NCI-H748 treated with DMSO at 0.1 percent for 48 hours (cell line): Measurements from ENCODE around the gene BDH2.
A peak's percentile ranks its signal among the peaks of the same experiment; 100 is the strongest.

ENCODE experiments used
- DNase-seq: peaks from one replicate; lab custom pipeline; 2025; lab: John Stamatoyannopoulos, UW

BDH2 gene

DNA sequence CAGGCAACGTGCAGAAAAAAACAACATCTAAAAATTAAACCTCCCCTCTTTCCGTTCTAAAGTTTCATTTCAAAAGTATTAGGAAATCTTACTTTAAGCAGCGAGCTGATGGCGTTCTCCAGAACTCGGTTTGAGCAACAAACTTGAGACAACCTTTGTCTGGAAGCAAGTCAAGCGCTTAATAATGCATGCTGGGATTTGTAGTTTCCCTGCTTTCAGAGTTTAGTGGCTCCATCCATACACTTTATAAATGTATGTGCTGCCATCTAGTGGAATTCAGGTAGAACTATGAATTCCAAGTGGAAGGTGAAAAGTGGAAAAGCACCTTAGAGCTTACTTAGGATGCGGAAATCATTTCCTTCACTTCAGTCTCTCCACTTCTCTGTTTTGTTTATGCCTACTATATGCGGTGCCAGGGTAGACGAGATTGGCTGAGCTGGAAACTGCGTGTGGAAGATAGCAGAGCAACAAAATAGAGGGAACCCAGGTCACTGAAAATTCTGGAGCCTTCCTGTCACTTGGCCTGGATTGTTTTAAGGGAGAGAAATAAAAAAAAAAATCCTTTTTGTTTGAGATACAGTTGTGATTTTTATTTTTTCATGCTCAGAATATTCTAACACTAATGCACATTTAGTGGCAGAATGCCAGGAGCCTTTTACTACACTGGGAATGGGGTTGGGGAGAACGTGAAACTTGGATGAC, at the start of gene BDH2:
TSS of gene BDH2 (minus strand) at position 144 of the 702 bp plus-strand sequence. CDS start 3,580 bp downstream, outside the sequence.
- DNase-seq, result peak; percentile 84

DNA sequence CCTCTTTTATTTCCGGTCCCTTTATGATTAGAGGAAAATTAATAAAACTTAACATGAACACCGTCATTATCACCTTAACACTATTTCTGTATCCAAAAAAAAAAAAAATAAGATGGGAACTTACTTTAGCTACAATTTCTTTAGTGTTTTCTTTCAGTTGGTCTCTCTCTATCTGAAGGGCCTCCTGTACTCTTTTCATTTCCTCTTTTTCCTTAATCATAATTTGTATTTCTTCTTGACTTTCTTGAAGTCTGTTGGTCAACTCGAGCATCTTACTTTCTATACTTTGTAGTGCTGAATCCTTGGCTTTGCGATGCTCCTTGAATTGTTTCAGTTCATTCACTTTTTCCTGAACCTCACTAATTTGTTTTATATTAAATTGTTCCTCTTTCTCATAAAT, 45.3 kb upstream of the BDH2 start:
- DNase-seq, result no peak

GRCh38 chr4:103137446-103137827, 37.8 kb upstream of the BDH2 start:
- DNase-seq, result no peak

DNA sequence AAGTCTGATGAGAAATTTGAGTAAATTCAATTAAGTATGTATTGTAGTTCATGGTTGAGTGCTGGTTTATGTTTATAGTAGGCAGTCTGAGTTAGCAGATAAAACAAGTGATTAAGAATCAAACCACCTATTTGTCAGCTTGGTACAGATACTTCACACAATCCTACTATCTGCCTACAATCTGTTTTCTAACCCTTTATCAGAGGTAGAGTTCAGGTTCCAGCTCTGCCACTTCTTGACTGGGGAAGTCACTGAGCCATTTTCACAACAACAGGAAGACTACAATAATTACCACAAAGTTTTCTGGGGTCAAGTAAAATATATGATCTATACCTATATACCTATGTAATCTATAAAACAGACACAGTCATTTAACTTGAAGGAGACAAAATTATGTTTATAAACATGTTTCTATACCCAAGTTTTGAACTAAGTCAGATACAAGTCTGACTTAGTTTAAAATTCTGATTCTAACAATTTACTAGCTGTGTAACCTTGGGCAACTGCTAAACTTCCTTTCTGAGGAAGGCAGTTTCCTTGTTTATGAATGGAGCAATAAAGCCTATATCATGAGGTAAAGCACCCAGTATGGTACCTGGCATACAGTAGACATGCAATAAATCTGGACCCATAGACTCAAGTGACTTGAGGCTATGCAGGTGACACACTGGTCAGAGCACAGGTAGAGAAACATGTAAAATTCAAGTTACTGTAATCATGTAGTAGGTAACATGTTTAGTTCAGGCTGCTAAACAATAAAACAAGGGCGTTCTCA, 37.2 kb upstream of the BDH2 start:
- no peak for DNase-seq

DNA sequence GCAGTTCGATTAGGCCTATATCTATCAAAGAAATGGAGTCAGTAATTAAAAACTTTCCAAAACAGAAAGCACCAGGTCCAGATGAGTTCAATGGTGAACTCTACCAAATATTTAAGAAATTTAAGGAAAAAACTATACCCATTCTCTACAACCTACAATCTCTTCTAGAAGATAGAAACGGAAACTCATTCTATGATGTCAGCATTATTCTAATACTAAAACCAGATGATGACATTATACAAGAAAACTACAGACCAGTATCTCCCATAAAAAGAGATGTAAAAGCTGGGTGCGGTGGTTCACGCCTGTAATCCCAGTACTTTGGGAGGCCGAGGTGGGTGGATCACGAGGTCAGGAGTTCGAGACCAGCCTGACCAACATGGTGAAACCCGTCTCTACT, 29.5 kb upstream of the BDH2 start:
- no peak for DNase-seq

GRCh38 chr4:103126126-103126525, 26.5 kb upstream of the BDH2 start:
- DNase-seq, result no peak

GRCh38 chr4:103123114-103123513, 23.5 kb upstream of the BDH2 start:
- no peak for DNase-seq

DNA sequence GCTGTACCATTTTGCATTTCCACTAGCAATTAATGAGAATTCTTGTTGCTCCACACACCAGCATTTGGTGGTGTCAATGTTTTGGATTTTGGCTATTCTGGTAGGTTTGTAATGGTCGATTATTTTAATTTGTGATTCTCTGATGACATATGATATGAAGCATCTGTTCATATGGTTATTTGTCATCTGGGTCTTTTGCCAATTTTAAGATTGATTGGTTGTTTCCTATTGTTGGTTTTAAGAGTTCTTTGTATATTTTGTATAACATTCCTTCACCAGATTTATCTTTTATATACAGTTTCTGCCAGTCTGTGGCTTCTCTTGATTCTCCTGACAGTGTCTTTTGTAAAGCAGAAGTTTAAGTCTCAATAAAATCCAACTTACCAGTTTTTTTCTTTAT, 18.5 kb upstream of the BDH2 start:
- DNase-seq, result no peak

- no peak for DNase-seq
These were observed 12.0 kb upstream of the BDH2 start for GRCh38 chr4:103111598-103111997.

DNA sequence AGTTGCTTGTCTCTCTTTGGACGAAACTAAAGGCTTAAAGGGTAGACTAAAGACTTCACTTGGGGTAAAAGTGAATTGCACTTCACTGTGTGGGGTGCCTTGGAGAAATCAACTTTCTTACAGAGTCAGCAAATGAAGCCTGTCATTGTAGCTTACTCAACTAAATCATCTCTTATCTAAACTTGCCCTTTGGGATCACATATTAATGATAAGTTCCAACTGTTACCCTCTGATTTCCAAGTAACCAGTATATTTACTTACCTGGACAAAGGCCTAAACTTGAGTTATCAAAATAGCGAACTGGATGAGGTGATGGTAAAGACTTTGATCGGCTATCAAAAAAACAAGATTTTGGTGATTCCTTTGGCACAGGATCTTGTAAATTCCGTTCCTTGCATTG, 8.9 kb upstream of the BDH2 start:
- no peak for DNase-seq

DNA sequence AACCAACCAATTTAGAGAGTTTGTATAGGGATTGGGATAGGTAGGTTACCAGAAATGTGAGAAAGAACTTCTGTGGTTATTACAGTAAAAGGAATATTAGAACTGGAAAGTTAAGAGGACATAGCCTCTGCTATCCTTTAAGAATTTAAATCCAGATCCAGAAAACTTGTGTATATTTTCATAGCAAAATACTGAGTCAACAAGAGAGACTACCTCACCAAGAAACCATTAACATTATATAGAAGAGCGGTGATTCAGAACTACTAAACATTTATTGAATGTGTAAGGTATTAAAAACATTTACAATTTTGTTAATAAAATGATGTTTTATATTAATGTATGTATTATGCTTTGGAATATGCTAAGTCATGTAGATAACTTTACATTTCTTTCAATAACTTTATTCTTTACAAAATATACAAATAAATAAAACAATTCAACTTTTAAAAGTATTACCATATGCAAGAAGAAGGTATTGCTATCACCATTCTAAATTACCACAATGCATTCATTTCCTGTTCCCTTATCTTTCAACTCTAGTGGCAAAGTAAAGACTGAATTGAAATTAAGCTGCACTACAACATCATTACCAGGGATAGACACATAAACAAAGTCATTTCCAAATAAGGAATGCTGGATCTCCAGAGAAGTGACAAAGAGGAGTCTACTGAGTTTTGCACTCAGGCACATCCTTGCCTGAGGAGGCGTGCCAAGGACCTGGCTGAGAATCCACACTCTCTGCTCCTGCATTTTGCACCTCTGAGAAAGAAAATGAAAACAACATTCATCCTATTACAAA, 6.1 kb upstream of the BDH2 start:
- no peak for DNase-seq

GRCh38 chr4:103104886-103105285, 5.3 kb upstream of the BDH2 start:
- DNase-seq, result no peak

DNA sequence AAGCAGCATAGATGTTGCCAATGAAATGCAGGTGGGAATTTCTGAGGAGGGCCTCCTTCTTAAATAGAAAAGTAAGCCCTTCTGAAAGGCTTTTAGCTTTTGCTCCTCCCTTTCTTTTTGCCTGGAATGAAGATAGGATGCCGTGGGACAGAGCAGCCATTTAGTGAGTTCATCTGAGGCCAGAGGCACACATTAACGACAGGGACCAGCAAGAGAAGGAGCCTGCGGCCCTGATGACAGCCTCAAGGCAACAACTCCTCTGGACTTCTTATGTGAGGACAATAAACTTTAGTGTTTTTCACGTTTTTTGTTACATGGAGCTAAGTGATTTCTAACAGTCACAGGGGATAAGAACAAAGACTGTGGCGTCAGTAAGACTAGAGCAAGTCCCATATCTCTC, 1.1 kb upstream of the BDH2 start:
- DNase-seq, result no peak

GRCh38 chr4:103098756-103099440, 736 bp downstream of the BDH2 start:
- no peak for DNase-seq

DNA sequence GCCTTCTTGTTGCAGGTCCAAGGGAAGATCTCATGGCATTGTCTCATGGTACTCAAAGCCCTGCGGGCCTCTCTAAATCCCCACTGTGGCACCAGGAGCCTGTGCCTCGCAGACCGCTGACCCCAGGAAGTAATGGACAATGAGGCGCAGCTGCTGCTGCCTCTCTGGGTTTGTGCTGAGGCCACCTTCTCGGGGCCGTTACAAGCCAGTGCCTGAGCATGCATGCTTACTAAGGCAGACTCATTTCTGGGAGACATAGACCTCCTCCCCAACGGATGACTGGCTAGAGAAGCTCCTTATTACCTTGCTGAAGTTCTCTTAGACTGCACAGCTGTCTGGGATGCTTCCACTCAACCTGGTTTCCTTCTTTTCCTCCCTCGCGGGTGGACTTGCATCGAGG, 1.3 kb downstream of the BDH2 start:
- no peak for DNase-seq

DNA sequence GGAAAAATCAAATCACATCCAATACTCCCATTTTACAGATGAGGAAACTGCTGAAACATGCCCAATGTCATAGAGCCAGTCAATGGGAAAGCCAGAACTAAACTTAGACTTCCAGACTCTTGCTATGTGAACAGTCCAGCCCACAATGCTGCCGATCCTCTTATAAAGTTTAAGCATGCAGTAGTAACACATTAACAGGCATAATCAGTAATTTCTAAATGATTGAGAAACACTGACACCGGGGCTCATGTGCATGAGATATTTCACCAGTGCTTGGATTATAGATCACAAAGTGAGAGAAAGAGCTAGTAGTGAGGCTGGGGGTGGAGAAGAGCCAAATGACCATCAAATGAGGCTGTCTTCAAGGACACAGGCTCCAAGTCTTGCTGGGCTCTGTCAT, 2.5 kb downstream of the BDH2 start:
- no peak for DNase-seq

DNA sequence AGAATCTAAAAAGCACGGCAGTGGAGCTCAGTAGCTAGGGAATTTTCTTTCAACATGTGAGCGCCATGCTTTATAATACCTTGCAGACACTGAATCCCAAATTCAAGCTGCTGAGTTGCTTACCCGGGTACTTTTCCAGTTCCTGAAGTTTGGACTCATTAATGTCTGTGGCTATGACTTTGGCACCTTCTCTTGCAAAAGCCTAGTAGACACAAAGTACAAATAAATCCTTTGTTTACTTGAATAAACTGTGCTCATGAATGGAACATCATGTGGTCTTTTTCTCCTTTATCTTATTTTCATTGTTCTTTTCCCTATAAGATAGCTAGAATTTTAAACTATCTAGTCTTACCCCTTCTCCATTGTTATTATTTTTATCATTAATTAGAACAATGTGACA, 4.6 kb downstream of the BDH2 start:
- no peak for DNase-seq

- DNase-seq, result no peak
These were observed 7.4 kb downstream of the BDH2 start for GRCh38 chr4:103092245-103092644.

DNA sequence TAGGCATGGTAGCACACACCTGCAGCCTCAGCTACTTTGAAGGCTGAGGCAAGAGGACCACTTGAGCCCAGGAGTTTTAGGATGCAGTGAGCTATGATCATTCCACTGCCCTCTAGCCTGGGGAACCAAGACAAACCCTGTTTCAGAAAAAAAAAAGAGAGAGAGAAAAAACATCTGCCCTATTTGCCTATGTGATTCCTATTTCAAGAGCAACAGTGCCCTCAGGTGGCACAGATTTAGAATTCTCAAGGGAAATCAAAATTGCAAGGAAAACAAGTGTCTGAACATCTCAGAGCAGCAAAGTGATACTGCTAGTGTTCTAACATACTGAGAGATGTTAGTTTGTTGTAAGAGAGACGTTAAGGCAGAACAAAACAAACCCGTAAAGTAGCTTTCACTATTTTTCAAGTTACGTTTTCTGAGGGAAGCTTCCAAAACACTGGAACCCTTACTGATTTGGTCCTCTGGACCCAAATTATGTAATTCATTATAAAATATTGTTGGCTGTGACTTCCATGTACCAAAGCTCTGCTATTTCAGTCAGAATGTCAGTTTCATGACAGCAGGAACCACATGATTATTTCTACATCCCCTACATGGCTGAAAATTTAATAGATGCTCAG, 7.9 kb downstream of the BDH2 start:
- peak; percentile 42 for DNase-seq

DNA sequence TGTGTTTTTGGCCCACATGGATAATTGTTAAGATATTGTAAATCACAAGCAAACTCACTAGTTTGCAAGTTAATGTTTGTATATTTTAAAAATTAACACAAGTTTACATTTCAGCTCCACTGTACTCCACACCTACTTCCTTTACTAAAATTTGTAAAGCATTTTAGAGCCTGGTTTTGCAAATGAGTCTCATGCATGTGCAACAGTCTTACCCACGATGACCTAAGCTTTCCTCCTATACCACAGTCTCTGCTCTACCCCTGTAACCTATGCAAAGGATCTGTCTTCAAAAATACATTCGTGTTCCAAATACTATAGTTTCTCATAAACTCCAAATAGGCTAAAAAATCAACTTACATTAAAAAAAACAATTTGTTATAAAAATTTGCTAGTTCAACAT, 10.2 kb downstream of the BDH2 start:
- no peak for DNase-seq

GRCh38 chr4:103086551-103086950, 13.1 kb downstream of the BDH2 start:
- DNase-seq, result no peak
